ENCODE data around the gene TREML2.

Gene TREML2

DNA sequence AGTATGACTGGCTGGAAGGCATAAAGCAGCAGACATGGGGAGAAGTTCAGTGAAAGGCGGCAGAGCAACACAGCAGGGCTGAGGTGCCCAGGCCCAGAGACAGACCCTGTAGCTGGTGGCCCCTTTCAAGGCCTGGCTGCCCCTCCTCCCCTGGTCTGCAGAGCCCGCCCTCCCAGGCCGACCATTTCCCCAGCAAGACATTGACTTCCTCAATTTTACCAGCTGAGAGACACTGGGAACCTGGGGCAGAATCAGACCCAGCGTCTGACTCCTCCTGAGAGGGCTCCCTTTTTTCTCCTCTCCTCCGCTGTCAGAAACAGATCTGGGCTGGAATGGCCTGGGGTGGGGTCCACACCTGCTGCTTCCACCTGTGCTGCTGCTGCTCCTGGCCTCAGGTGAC, 27.1 kb upstream of the TREML2 start, which contains the start of gene TREML4:
TSS of gene TREML4 (plus strand) at position 254 of the 400 bp plus-strand sequence. CDS start at position 333, 79 bp downstream.
- peak in 1 of 2 experiments; percentile 48 for DNase-seq (ENCODE audit: low read depth in 1 of 2, low spot score in 1 of 2)
- Histone ChIP-seq H3K27me3 (ENCODE audit: insufficient read depth, poor library complexity, severe bottlenecking) (no peaks in the 10 kb centered on the region), H3K27ac (replicated peaks) (peak within 1 kb of the TSS; percentile 42; the same call in 1 of the 2 replicates), H3K4me3 (replicated peaks; ENCODE audit: insufficient read depth, low read length) (no peak within 1 kb of the TSS)
- TF ChIP-seq SPI1 (IDR thresholded peaks at IDR 0.05; ENCODE audit: borderline replicate concordance, low read depth): peak; percentile 91
- TF ChIP-seq POLR2AphosphoS5 (IDR thresholded peaks at IDR 0.05; ENCODE audit: low read depth): no peak
- no peak for TF ChIP-seq GABPA (IDR thresholded peaks at IDR 0.05; ENCODE audit: low read depth)
- TF ChIP-seq, protein P1, sequence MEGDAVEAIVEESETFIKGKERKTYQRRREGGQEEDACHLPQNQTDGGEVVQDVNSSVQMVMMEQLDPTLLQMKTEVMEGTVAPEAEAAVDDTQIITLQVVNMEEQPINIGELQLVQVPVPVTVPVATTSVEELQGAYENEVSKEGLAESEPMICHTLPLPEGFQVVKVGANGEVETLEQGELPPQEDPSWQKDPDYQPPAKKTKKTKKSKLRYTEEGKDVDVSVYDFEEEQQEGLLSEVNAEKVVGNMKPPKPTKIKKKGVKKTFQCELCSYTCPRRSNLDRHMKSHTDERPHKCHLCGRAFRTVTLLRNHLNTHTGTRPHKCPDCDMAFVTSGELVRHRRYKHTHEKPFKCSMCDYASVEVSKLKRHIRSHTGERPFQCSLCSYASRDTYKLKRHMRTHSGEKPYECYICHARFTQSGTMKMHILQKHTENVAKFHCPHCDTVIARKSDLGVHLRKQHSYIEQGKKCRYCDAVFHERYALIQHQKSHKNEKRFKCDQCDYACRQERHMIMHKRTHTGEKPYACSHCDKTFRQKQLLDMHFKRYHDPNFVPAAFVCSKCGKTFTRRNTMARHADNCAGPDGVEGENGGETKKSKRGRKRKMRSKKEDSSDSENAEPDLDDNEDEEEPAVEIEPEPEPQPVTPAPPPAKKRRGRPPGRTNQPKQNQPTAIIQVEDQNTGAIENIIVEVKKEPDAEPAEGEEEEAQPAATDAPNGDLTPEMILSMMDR (IDR thresholded peaks at IDR 0.05; ENCODE audit: insufficient read depth, low read length): no peak
- TF ChIP-seq, protein P2, sequence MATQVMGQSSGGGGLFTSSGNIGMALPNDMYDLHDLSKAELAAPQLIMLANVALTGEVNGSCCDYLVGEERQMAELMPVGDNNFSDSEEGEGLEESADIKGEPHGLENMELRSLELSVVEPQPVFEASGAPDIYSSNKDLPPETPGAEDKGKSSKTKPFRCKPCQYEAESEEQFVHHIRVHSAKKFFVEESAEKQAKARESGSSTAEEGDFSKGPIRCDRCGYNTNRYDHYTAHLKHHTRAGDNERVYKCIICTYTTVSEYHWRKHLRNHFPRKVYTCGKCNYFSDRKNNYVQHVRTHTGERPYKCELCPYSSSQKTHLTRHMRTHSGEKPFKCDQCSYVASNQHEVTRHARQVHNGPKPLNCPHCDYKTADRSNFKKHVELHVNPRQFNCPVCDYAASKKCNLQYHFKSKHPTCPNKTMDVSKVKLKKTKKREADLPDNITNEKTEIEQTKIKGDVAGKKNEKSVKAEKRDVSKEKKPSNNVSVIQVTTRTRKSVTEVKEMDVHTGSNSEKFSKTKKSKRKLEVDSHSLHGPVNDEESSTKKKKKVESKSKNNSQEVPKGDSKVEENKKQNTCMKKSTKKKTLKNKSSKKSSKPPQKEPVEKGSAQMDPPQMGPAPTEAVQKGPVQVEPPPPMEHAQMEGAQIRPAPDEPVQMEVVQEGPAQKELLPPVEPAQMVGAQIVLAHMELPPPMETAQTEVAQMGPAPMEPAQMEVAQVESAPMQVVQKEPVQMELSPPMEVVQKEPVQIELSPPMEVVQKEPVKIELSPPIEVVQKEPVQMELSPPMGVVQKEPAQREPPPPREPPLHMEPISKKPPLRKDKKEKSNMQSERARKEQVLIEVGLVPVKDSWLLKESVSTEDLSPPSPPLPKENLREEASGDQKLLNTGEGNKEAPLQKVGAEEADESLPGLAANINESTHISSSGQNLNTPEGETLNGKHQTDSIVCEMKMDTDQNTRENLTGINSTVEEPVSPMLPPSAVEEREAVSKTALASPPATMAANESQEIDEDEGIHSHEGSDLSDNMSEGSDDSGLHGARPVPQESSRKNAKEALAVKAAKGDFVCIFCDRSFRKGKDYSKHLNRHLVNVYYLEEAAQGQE (IDR thresholded peaks at IDR 0.05; ENCODE audit: insufficient replicate concordance, low read depth): no peak

DNA sequence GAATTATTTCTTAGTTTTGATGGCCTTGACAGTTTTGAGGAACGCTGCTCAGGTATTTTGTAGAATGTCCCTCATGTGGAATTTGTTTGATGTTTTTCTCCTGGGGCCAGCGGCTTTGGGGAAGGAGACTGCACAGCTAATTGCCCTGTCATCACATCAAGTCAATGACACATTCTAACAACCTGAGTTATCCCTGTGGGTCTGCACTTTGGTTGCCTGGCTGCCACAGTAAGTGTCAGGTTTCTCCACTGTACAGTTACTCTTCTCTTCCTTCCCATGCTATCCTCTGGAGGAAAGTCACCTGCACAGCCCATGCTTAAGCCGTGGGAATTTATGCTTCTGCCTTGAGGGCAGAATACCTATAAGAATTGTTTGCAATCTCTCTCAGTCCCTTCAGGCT, 25.8 kb upstream of the TREML2 start:
- Histone ChIP-seq H3K4me3 (replicated peaks; ENCODE audit: insufficient read depth, low read length) (no peak overlapping the region), H3K27me3 (ENCODE audit: insufficient read depth, poor library complexity, severe bottlenecking) (no peaks in the 10 kb centered on the region), H3K27ac (replicated peaks) (no peak overlapping the region)
- DNase-seq (ENCODE audit: low read depth in 1 of 2, low spot score in 1 of 2): no peak
- TF ChIP-seq POLR2AphosphoS5 (IDR thresholded peaks at IDR 0.05; ENCODE audit: low read depth) (no peak), GABPA (IDR thresholded peaks at IDR 0.05; ENCODE audit: low read depth) (no peak), SPI1 (IDR thresholded peaks at IDR 0.05; ENCODE audit: borderline replicate concordance, low read depth) (no peak)
- TF ChIP-seq, protein P1 (IDR thresholded peaks at IDR 0.05; ENCODE audit: insufficient read depth, low read length): no peak
- TF ChIP-seq, protein P2 (IDR thresholded peaks at IDR 0.05; ENCODE audit: insufficient replicate concordance, low read depth): no peak

DNA sequence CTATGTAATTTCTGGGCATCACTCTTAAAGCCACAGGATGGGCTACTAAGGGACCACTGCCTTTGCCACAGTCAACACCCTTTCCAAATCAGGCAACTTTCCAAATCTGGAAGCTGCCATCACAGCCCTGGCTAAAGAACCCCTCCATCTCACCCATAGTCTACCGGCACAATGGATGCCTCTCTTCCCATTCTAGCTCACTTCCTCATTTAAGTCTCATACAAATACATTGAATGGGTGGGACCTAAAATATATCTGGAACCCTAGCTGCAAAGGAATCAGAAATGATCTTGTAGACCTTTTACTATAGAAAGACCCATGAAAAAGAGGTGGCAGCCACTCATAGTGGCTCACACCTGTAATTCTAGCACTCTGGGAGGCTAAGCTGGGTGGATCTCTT, 23.9 kb upstream of the TREML2 start:
- no peak for TF ChIP-seq GABPA (IDR thresholded peaks at IDR 0.05; ENCODE audit: low read depth)
- TF ChIP-seq SPI1 (IDR thresholded peaks at IDR 0.05; ENCODE audit: borderline replicate concordance, low read depth): peak; percentile 90
- TF ChIP-seq, protein P2 (IDR thresholded peaks at IDR 0.05; ENCODE audit: insufficient replicate concordance, low read depth): no peak
- TF ChIP-seq, protein P1 (IDR thresholded peaks at IDR 0.05; ENCODE audit: insufficient read depth, low read length): no peak
- no peak for TF ChIP-seq POLR2AphosphoS5 (IDR thresholded peaks at IDR 0.05; ENCODE audit: low read depth)
- H3K4me3 ChIP-seq (replicated peaks; ENCODE audit: insufficient read depth, low read length): no peak overlapping the region
- no peak overlapping the region for H3K27ac ChIP-seq (replicated peaks)
- H3K27me3 ChIP-seq (ENCODE audit: insufficient read depth, poor library complexity, severe bottlenecking): no peaks in the 10 kb centered on the region
- DNase-seq (ENCODE audit: low read depth in 1 of 2, low spot score in 1 of 2): no peak
